HPDE6-E6E7 (cell line): ENCODE data around the gene DEFB131B.
A peak's percentile ranks its signal among the peaks of the same experiment; 100 is the strongest.
"Not testable (repeated sequence)": the region's sequence is repeated elsewhere in the genome, so short reads cannot be mapped to it uniquely, and the experiment has no call there.

Experiments used
- DNase-seq: peaks from one replicate; pipeline ENCODE4 v3.0.0; 2011; ENCODE audit warnings: missing footprints; ENCODE audit errors: extremely low spot score

The DEFB131B gene

GRCh38 chr11:71911321-71911985 is 33.2 kb downstream of the DEFB131B start:
- DNase-seq, result not testable (repeated sequence)

- not testable (repeated sequence) for DNase-seq
These were observed 33.7 kb downstream of the DEFB131B start for GRCh38 chr11:71911986-71912340.

- DNase-seq, result no peak
These were observed 35.7 kb downstream of the DEFB131B start for GRCh38 chr11:71913756-71914526.

- no peak for DNase-seq
These were observed 36.5 kb downstream of the DEFB131B start for GRCh38 chr11:71914617-71915189.

GRCh38 chr11:71917646-71918140 is 39.4 kb downstream of the DEFB131B start:
- no peak for DNase-seq

GRCh38 chr11:71927820-71928736 is 49.8 kb downstream of the DEFB131B start, which contains the start of gene XNDC1N:
TSS of gene XNDC1N (minus strand) at chr11:71928594. CDS start at chr11:71923353, 5,241 bp downstream.
- DNase-seq, result peak; percentile 89

- DNase-seq, result peak; percentile 97
These were observed 50.6 kb downstream of the DEFB131B start, which contains the start of gene RNF121 for GRCh38 chr11:71928737-71929443. TSS of gene RNF121 (plus strand) at chr11:71929046. CDS start at chr11:71929062, 16 bp downstream.

GRCh38 chr11:71929491-71929890 is 51.2 kb downstream of the DEFB131B start:
- no peak for DNase-seq

GRCh38 chr11:71930556-71931244 is 52.4 kb downstream of the DEFB131B start:
- DNase-seq, result no peak

GRCh38 chr11:71931245-71931602 is 53.0 kb downstream of the DEFB131B start:
- no peak for DNase-seq

GRCh38 chr11:71933141-71933933 is 55.1 kb downstream of the DEFB131B start:
- no peak for DNase-seq
